AG04450 (cell line): ENCODE measurements around the gene DNAJC3. TPM values are rescaled to one million over a fixed set of nuclear protein-coding genes. Genes with fewer than 3 reads are reported as not detected.
"Not testable (repeated sequence)": the region's sequence is repeated elsewhere in the genome, so short reads cannot be mapped to it uniquely, and the experiment has no call there.

Experiments used
- CTCF ChIA-PET: fragments of 300-600, 350-600 bp; formaldehyde crosslinking; extraction: SDS; loops from one replicate; lab custom pipeline; 2022; ENCODE audit warnings: antibody characterized with exemption, inconsistent platforms; lab: Charles Lee
- POLR2A ChIA-PET: fragments of 350-600 bp; formaldehyde crosslinking; extraction: SDS; loops from one replicate; lab custom pipeline; 2021; ENCODE audit warnings: antibody characterized with exemption, inconsistent platforms; lab: Yijun Ruan, JAX
- DNase-seq: peaks from one replicate; pipeline ENCODE4 v3.0.0-alpha.2; 2011; ENCODE audit warnings: low read depth, low spot score
- H3K27ac ChIP-seq: one replicate; pipeline ENCODE4 v1.5.1; 2012; ENCODE audit warnings: low read depth, low read length, control low read depth
- H3K27me3 ChIP-seq: one replicate; pipeline ENCODE4 v1.6.0; 2012; ENCODE audit warnings: low read length; ENCODE audit not compliant: control insufficient read depth, insufficient read depth
- H3K4me3 ChIP-seq: 2 replicates; pipeline ENCODE4 v1.5.1; 2011; ENCODE audit warnings: mild to moderate bottlenecking, low read depth, low read length, control low read depth
- H3K9me3 ChIP-seq: 2 replicates; pipeline ENCODE4 v1.5.1; 2012; ENCODE audit warnings: low read length; ENCODE audit not compliant: control insufficient read depth, insufficient read depth
- polyA plus RNA-seq: library from polyadenylated mRNA; depleted of rRNA; stranded (reverse); fragments of >200 nt; gene quantifications from 2 replicates; pipeline ENCODE4 v1.2.3, GENCODE V29; 2011
- TF ChIP-seq, protein P1 (sequence below): IDR thresholded peaks from 2 replicates; pipeline ENCODE4 v1.5.1; 2011; ENCODE audit warnings: low read depth, low read length, control low read depth, inconsistent platforms

DNAJC3 gene
- polyA plus RNA-seq, 1 experiment, result 30.2 TPM

DNA sequence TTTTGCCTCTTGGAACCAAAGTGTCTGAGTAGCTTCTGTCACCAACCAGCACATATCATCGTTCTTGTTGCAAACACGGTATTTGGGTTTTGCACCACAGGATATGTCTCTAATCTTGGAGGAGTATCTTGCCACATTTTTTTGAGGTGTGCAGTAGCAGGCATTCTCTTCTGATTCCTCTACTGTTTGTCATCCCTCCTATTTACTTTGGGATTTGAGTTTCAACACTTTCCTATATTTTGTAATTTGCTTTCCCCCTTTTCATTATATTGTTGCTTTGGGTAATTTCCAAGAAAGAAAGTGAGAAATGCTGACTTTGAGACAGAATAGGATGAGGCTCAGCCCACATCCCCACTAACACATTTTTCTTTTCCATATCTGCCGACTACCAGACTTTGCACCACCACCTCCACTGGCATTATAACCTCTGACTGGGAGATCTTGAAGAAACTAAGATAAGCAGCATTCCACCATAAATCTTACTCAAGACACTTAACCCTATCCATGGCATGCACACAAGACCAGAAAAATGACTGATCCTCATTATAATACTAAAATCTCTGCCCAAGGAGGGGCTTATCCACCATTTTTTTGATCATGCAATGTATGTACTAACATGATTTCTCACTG lies 20.4 kb upstream of the DNAJC3 start:
- H3K27me3 ChIP-seq, result peaks cover 3% of the 10 kb centered on the region
- no peak for DNase-seq
- H3K4me3 ChIP-seq, result no peak overlapping the region
- CTCF ChIA-PET, result interaction anchor here (1.0 to 2.0 kb wide), 3 partner anchors 14 to 177 kb away, joined by 4 to 8 read pairs (median 4); no protein-coding TSS in a partner anchor
- POLR2A ChIA-PET, result no interaction called here
- peaks cover 3% of the 10 kb centered on the region; the same call in 1 of the 2 replicates for H3K9me3 ChIP-seq
- TF ChIP-seq, protein P1, sequence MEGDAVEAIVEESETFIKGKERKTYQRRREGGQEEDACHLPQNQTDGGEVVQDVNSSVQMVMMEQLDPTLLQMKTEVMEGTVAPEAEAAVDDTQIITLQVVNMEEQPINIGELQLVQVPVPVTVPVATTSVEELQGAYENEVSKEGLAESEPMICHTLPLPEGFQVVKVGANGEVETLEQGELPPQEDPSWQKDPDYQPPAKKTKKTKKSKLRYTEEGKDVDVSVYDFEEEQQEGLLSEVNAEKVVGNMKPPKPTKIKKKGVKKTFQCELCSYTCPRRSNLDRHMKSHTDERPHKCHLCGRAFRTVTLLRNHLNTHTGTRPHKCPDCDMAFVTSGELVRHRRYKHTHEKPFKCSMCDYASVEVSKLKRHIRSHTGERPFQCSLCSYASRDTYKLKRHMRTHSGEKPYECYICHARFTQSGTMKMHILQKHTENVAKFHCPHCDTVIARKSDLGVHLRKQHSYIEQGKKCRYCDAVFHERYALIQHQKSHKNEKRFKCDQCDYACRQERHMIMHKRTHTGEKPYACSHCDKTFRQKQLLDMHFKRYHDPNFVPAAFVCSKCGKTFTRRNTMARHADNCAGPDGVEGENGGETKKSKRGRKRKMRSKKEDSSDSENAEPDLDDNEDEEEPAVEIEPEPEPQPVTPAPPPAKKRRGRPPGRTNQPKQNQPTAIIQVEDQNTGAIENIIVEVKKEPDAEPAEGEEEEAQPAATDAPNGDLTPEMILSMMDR, result no peak
- H3K27ac ChIP-seq, result no peak overlapping the region

DNA sequence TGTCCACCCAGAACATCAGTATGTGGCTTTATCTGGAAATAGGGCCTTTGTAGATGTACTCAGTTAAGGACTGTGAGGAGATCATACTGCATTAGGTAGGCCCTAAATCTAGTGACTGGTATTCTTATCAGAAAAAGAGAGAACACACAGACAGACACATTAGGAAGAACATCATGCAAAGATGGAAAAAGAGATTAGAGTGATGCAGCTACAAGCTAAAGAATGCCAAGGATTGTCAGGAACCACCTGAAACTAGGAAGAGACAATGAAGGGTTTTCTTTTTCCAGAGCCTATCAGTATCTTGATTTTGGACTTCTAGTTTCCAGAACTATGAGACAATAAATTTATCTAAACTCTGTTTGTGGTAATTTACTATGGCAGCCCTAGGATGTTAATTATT lies 17.4 kb upstream of the DNAJC3 start:
- ChIA-PET CTCF (interaction anchor here (1.2 to 4.6 kb wide), 5 partner anchors 16 to 174 kb away, joined by 3 to 103 read pairs (median 8); no protein-coding TSS in a partner anchor), POLR2A (no interaction called here)
- Histone ChIP-seq H3K4me3 (no peak overlapping the region), H3K9me3 (peaks cover 3% of the 10 kb centered on the region; the same call in 1 of the 2 replicates), H3K27me3 (no peaks in the 10 kb centered on the region), H3K27ac (no peak overlapping the region)
- DNase-seq, result no peak
- TF ChIP-seq, protein P1, result no peak

DNA sequence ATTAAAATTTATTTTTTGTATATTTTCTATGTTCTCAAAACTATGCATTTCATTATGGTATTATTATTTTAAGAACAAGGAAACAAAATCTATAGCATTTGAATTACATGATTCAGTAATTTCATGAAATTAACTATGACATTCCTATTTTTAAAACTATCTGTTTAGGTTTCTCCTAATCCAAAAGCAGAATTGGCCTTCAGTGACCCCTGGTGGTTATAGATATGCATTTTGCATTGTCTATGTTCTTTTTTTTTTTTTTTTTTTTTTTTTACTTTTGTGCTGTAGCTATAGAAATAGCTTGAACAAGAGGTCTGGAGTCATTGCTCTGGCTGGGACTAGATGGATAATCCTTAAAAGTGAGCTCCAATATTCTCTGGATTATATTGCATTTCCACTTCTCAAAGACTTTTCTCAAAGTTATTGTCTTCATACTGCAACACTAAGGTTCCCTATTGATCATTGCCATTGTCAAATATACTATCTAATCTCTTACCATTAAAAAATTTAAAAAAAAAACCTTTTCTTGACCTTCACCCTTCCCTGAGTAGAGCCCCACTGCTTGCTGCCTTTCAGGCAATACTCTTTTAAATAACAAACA lies 15.9 kb upstream of the DNAJC3 start:
- DNase-seq, result no peak
- TF ChIP-seq, protein P1, result peak; percentile 67
- Histone ChIP-seq H3K9me3 (peaks cover 3% of the 10 kb centered on the region; the same call in 1 of the 2 replicates), H3K27ac (no peak overlapping the region), H3K4me3 (no peak overlapping the region), H3K27me3 (peaks cover 6% of the 10 kb centered on the region)
- POLR2A ChIA-PET, result interaction anchor here (0.6 kb wide), 2 partner anchors 31 to 89 kb away, joined by 4 to 7 read pairs; no protein-coding TSS in a partner anchor
- CTCF ChIA-PET, result interaction anchor here (0.6 to 4.6 kb wide), 44 partner anchors 9 to 617 kb away, joined by 3 to 103 read pairs (median 5); partner anchors contain the start of genes DNAJC3 and DZIP1

DNA sequence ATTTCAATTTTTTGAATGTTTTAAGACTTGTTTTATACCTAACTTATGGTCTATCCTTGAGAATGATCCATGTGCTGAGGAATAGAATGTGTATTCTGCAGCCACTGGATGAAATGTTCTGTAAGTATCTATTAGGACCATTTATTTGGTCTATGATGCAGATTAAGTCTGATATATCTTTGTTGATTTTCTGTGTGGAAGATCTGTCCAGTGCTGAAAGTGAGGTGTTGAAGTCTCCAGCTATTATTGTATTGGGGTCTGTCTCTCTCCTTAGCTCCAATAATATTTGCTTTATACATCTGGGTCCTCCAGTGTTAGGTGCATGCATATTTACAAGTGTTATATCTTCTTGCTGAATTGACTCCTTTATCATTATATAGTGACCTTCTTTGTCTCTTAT lies 9.7 kb upstream of the DNAJC3 start:
- DNase-seq, H3K4me3 ChIP-seq, POLR2A ChIA-PET, H3K27me3 ChIP-seq, H3K27ac ChIP-seq: not testable (repeated sequence)
- H3K9me3 ChIP-seq, result peaks cover 12% of the 10 kb centered on the region; the same call in 1 of the 2 replicates
- CTCF ChIA-PET, result interaction anchor here (2.9 kb wide), 1 partner anchor 167 kb away, joined by 9 read pairs; no protein-coding TSS in a partner anchor

DNA sequence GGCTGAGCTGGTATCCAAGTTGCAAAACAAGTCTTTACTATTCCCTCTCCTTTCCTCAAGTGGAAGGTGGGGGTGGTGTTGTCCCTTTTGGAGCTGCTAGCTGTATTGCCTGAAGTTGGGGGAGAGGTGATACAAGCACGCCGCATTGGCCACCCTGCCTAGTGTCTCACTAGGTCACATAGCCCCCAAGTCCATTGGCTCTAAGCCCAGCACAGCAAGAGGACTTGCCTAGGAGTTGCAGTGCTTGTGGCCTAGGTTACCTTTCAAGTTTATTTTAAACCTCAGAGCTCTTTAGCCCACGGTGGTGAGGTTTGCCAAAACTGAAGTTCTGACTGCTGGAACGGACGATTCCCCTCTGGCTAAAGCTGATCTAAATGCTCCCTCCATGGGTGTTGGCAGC lies 5.3 kb upstream of the DNAJC3 start:
- CTCF ChIA-PET, result interaction anchor here (1.9 kb wide), 1 partner anchor 11 kb away, joined by 7 read pairs; no protein-coding TSS in a partner anchor
- Histone ChIP-seq H3K27ac (no peak overlapping the region), H3K4me3 (no peak overlapping the region), H3K9me3 (peaks cover 12% of the 10 kb centered on the region; the same call in 1 of the 2 replicates), H3K27me3 (no peaks in the 10 kb centered on the region)
- TF ChIP-seq, protein P1, result no peak
- DNase-seq, result no peak
- POLR2A ChIA-PET, result no interaction called here
